OCI-LY7 (cell line): ENCODE measurements around the gene FOXB1. TPM values are rescaled to one million over a fixed set of nuclear protein-coding genes. Genes with fewer than 3 reads are reported as not detected.

Experiments
- BruUV-seq: library from RNA; stranded (reverse); fragments of 400-500 nt; replicated peaks from 2 replicates; lab custom pipeline; 2021; lab: Mats Ljungman, UMichigan
- CTCF ChIA-PET: fragments of 300-600 bp; sonication (Branson Sonifier 250); formaldehyde crosslinking; loops from one replicate; lab custom pipeline; 2022; ENCODE audit warnings: antibody characterized with exemption; ENCODE audit not compliant: unreplicated experiment; lab: Charles Lee
- POLR2A ChIA-PET: fragments of 300-600 bp; sonication (Branson Sonifier 250); formaldehyde crosslinking; loops from one replicate; lab custom pipeline; 2022; ENCODE audit warnings: antibody characterized with exemption; lab: Charles Lee
- DNase-seq: peaks from one replicate; pipeline ENCODE4 v3.0.0-alpha.2; 2015; ENCODE audit warnings: low spot score
- H2AFZ ChIP-seq: fragments of 200-600 bp; sonication (generic), shearing (Covaris generic); 2 replicates; pipeline ENCODE4 v1.6.1; 2014; ENCODE audit warnings: mild to moderate bottlenecking, antibody characterized with exemption, low read length, moderate library complexity
- H3K27ac ChIP-seq: fragments of 200-600 bp; sonication (generic); 2 replicates; pipeline ENCODE4 v1.5.1; 2014; ENCODE audit warnings: mixed run types, low read depth, mild to moderate bottlenecking, moderate library complexity, low read length, inconsistent platforms; ENCODE audit not compliant: poor library complexity, severe bottlenecking
- H3K36me3 ChIP-seq: fragments of 200-600 bp; sonication (generic); 2 replicates; pipeline ENCODE4 v1.6.1; 2014; ENCODE audit warnings: mild to moderate bottlenecking, antibody characterized with exemption, low read length, moderate library complexity, mixed read lengths; ENCODE audit not compliant: insufficient read depth
- H3K4me1 ChIP-seq: fragments of 200-600 bp; sonication (generic); 2 replicates; pipeline ENCODE4 v1.5.1; 2014; ENCODE audit warnings: mild to moderate bottlenecking, low read length; ENCODE audit not compliant: insufficient read depth, poor library complexity, severe bottlenecking
- H3K4me2 ChIP-seq: fragments of 200-600 bp; sonication (generic); 2 replicates; pipeline ENCODE4 v1.6.1; 2014; ENCODE audit warnings: mild to moderate bottlenecking, low read length
- H3K4me3 ChIP-seq: fragments of 200-600 bp; sonication (generic); 2 replicates; pipeline ENCODE4 v1.5.1; 2014; ENCODE audit warnings: mild to moderate bottlenecking, low read depth, low read length; ENCODE audit not compliant: poor library complexity, severe bottlenecking
- H3K79me2 ChIP-seq: fragments of 200-600 bp; sonication (generic); 2 replicates; pipeline ENCODE4 v1.6.1; 2016; ENCODE audit warnings: low read depth, mild to moderate bottlenecking, low read length, moderate library complexity, mixed read lengths; ENCODE audit not compliant: insufficient read depth
- H3K9me2 ChIP-seq: fragments of 200-600 bp; sonication (generic); 2 replicates; pipeline ENCODE4 v1.6.1; 2016; ENCODE audit warnings: mild to moderate bottlenecking, low read length, mixed read lengths; ENCODE audit not compliant: insufficient read depth
- H3K9me3 ChIP-seq: fragments of 200-600 bp; sonication (generic); 2 replicates; pipeline ENCODE4 v1.6.1; 2014; ENCODE audit warnings: mild to moderate bottlenecking, mixed run types, low read length, mixed read lengths
- H4K20me1 ChIP-seq: fragments of 200-600 bp; sonication (generic); 2 replicates; pipeline ENCODE4 v1.6.1; 2014; ENCODE audit warnings: mild to moderate bottlenecking, antibody characterized with exemption, low read length, moderate library complexity, mixed read lengths; ENCODE audit not compliant: insufficient read depth
- CTCF ChIP-seq: fragments of 200-600 bp; sonication (generic); conservative IDR thresholded peaks from 2 replicates; pipeline ENCODE4 v1.5.1; 2014; ENCODE audit warnings: mild to moderate bottlenecking, antibody characterized with exemption, low read length, moderate library complexity, mixed read lengths
- EZH2phosphoT487 ChIP-seq: fragments of 200-600 bp; sonication (generic); IDR thresholded peaks from 2 replicates; pipeline ENCODE4 v1.6.1; 2018; ENCODE audit warnings: low read depth, borderline replicate concordance, mild to moderate bottlenecking, mixed run types, antibody characterized with exemption, low read length, moderate library complexity, mixed read lengths
- intact Hi-C: fragments of 100-400 bp; cut with micrococcal nuclease; formaldehyde crosslinking; loops from one replicate; pipeline ENCODE4 v1.10.0; 2022; ENCODE audit not compliant: unreplicated experiment
- total RNA-seq, 2 experiments: library from RNA; depleted of rRNA in 1 of 2; stranded (reverse); fragments of >200 nt in 1 of 2; shearing (Covaris generic) in 1 of 2; gene quantifications; 2 replicates each; pipeline ENCODE4 v1.2.3, GENCODE V29; 2014 to 2022

Gene FOXB1
- total RNA-seq, 2 experiments from 2014 or later, result not detected

- no peaks in the 10 kb centered on the region for H3K4me1 ChIP-seq
- POLR2A ChIA-PET, result no interaction called here
- no peaks in the 10 kb centered on the region for H3K79me2 ChIP-seq
- CTCF ChIA-PET, result no interaction called here
- H3K27ac ChIP-seq, result no peak overlapping the region
- no TSS peak for BruUV-seq
- H3K36me3 ChIP-seq, result no peaks in the 10 kb centered on the region
- DNase-seq, result no peak
- H3K9me3 ChIP-seq, result no peaks in the 10 kb centered on the region
- no peak overlapping the region for H3K4me2 ChIP-seq
- no peaks in the 10 kb centered on the region for H4K20me1 ChIP-seq
- no peaks in the 10 kb centered on the region for H3K9me2 ChIP-seq
- no peak overlapping the region for H3K4me3 ChIP-seq
- TF ChIP-seq EZH2phosphoT487, result no peak
- no peak for TF ChIP-seq CTCF
- H2AFZ ChIP-seq, result no peak overlapping the region
- intact Hi-C loops, result no loop called here
Observed at GRCh38 chr15:60017538-60018520, 13.7 kb downstream of the FOXB1 start.

GRCh38 chr15:60020736-60021135 is 16.6 kb downstream of the FOXB1 start:
- Histone ChIP-seq H3K79me2 (no peaks in the 10 kb centered on the region), H3K9me2 (no peaks in the 10 kb centered on the region), H3K36me3 (no peaks in the 10 kb centered on the region), H3K27ac (no peak overlapping the region), H3K4me2 (no peak overlapping the region), H4K20me1 (no peaks in the 10 kb centered on the region), H3K4me3 (no peak overlapping the region), H2AFZ (no peak overlapping the region), H3K4me1 (no peaks in the 10 kb centered on the region), H3K9me3 (no peaks in the 10 kb centered on the region)
- BruUV-seq, result no TSS peak
- DNase-seq, result no peak
- POLR2A ChIA-PET, result interaction anchor here (0.6 kb wide), 2 partner anchors 329 to 1322 kb away, joined by 4 to 6 read pairs; no protein-coding TSS in a partner anchor
- CTCF ChIA-PET, result no interaction called here
- intact Hi-C loops, result no loop called here
- TF ChIP-seq CTCF (no peak), EZH2phosphoT487 (no peak)
